HL-60 (cell line): ENCODE data around the gene REEP1.

Source experiments
- CTCF ChIP-seq: IDR thresholded peaks from one replicate; pipeline ENCODE4 v1.5.1; 2011; ENCODE audit warnings: low read length, control low read depth, inconsistent platforms; ENCODE audit not compliant: insufficient read depth
- GABPA ChIP-seq: IDR thresholded peaks from 2 replicates; pipeline ENCODE4 v1.6.1; 2012; ENCODE audit warnings: low read depth
- POLR2AphosphoS5 ChIP-seq: IDR thresholded peaks from 2 replicates; pipeline ENCODE4 v1.6.1; 2012; ENCODE audit warnings: low read depth
- SPI1 ChIP-seq: IDR thresholded peaks from 2 replicates; pipeline ENCODE4 v1.6.1; 2012; ENCODE audit warnings: low read depth, mild to moderate bottlenecking, borderline replicate concordance

GRCh38 chr2:86171295-86171694, 166.1 kb downstream of the REEP1 start:
- TF ChIP-seq CTCF (no peak), POLR2AphosphoS5 (no peak), GABPA (no peak), SPI1 (no peak)
